ENCODE measurements around the gene EHHADH.

- TF ChIP-seq CTCF (conservative IDR thresholded peaks at IDR 0.05) = no peak
- TF ChIP-seq EZH2 (IDR thresholded peaks at IDR 0.05; ENCODE audit: low read depth) = no peak
These were observed 44.0 kb upstream of the EHHADH start for GRCh38 chr3:185297867-185298266.

Data from PC-9 (cell line).